HEK293 (cell line): ENCODE data around the gene LPCAT1.

Experiments used
- CTCF ChIA-PET: fragments of 350-600 bp; formaldehyde crosslinking; extraction: SDS; loops from one replicate; lab custom pipeline; 2021; ENCODE audit warnings: antibody characterized with exemption; lab: Yijun Ruan, JAX
- POLR2A ChIA-PET: fragments of 300-600 bp; formaldehyde crosslinking; extraction: SDS; loops from one replicate; lab custom pipeline; 2020; ENCODE audit warnings: antibody characterized with exemption, inconsistent platforms; lab: Yijun Ruan, JAX
- H3K27ac ChIP-seq: fragments of 200-500 bp; sonication (Bioruptor generic); 2 replicates; pipeline ENCODE4 v1.5.1; 2014; ENCODE audit warnings: low read depth, low read length, control low read depth, inconsistent platforms; ENCODE audit errors: extremely low read depth
- H3K36me3 ChIP-seq, 2 experiments: fragments of 200-500 bp in 1 of 2; sonication (Bioruptor generic) in 1 of 2; 1 replicate in 1 of 2; 2 replicates in 1 of 2; pipeline ENCODE4 v1.5.1; 2014 to 2017; ENCODE audit warnings: inconsistent platforms in 2 of 2, low read length in 2 of 2; ENCODE audit not compliant: control insufficient read depth in 2 of 2, insufficient read depth in 1 of 2
- H3K4me1 ChIP-seq: fragments of 200-500 bp; sonication (Bioruptor generic); 2 replicates; pipeline ENCODE4 v1.5.1; 2014; ENCODE audit warnings: mild to moderate bottlenecking, low read length, inconsistent platforms; ENCODE audit not compliant: control insufficient read depth, insufficient read depth
- H3K4me3 ChIP-seq: 2 replicates; pipeline ENCODE4 v1.5.1; 2011; ENCODE audit warnings: low read depth, mild to moderate bottlenecking, control low read depth, low read length, moderate library complexity
- H3K9me3 ChIP-seq: fragments of 200-500 bp; sonication (Bioruptor generic); 2 replicates; pipeline ENCODE4 v1.5.1; 2014; ENCODE audit warnings: low read depth, low read length, inconsistent platforms; ENCODE audit not compliant: control insufficient read depth, insufficient read depth
- HOXC10 ChIP-seq: sonication (generic); formaldehyde crosslinking; IDR thresholded peaks from 2 replicates; pipeline ENCODE4 v1.8.1; 2023; ENCODE audit warnings: mild to moderate bottlenecking, missing genetic modification reagents
- KLF7 ChIP-seq: fragments of 450-650 bp; formaldehyde crosslinking; IDR thresholded peaks from 2 replicates; pipeline ENCODE4 v1.5.1; 2016; ENCODE audit warnings: missing biosample characterization, missing genetic modification characterization, borderline replicate concordance
- REPIN1 ChIP-seq: fragments of 450-650 bp; formaldehyde crosslinking; IDR thresholded peaks from 2 replicates; pipeline ENCODE4 v1.5.1; 2017; ENCODE audit warnings: missing biosample characterization, missing genetic modification characterization, low read depth
- TRIM28 ChIP-seq: IDR thresholded peaks from 2 replicates; pipeline ENCODE4 v1.6.1; 2011; ENCODE audit warnings: low read length, control low read depth, borderline replicate concordance
- ZNF16 ChIP-seq: fragments of 450-650 bp; formaldehyde crosslinking; IDR thresholded peaks from 2 replicates; pipeline ENCODE4 v1.5.1; 2016; ENCODE audit warnings: low read depth, missing biosample characterization, missing genetic modification characterization
- ZNF302 ChIP-seq: fragments of 450-650 bp; formaldehyde crosslinking; IDR thresholded peaks from 2 replicates; pipeline ENCODE4 v1.5.1; 2016; ENCODE audit warnings: missing biosample characterization, missing genetic modification characterization, low read depth
- ZNF335 ChIP-seq: fragments of 450-650 bp; formaldehyde crosslinking; conservative IDR thresholded peaks from 2 replicates; pipeline ENCODE4 v1.5.1; 2016; ENCODE audit warnings: missing biosample characterization, missing genetic modification characterization
- ZNF391 ChIP-seq: fragments of 450-650 bp; formaldehyde crosslinking; IDR thresholded peaks from 2 replicates; pipeline ENCODE4 v1.5.1; 2016; ENCODE audit warnings: low read depth, missing biosample characterization, missing genetic modification characterization, borderline replicate concordance
- ZNF423 ChIP-seq: fragments of 450-650 bp; formaldehyde crosslinking; IDR thresholded peaks from 2 replicates; pipeline ENCODE4 v1.5.1; 2016; ENCODE audit warnings: missing biosample characterization, missing genetic modification characterization
- ZNF501 ChIP-seq: fragments of 450-650 bp; formaldehyde crosslinking; IDR thresholded peaks from 2 replicates; pipeline ENCODE4 v1.5.1; 2016; ENCODE audit warnings: missing biosample characterization, missing genetic modification characterization
- ZNF548 ChIP-seq: fragments of 450-650 bp; formaldehyde crosslinking; IDR thresholded peaks from 2 replicates; pipeline ENCODE4 v1.5.1; 2016; ENCODE audit warnings: missing biosample characterization, missing genetic modification characterization
- ZNF621 ChIP-seq: fragments of 450-650 bp; formaldehyde crosslinking; IDR thresholded peaks from 2 replicates; pipeline ENCODE4 v1.5.1; 2017; ENCODE audit warnings: missing biosample characterization, missing genetic modification characterization
- ZNF701 ChIP-seq: fragments of 450-650 bp; formaldehyde crosslinking; IDR thresholded peaks from 2 replicates; pipeline ENCODE4 v1.5.1; 2016; ENCODE audit warnings: missing biosample characterization, missing genetic modification characterization
- ZNF777 ChIP-seq: fragments of 450-650 bp; formaldehyde crosslinking; IDR thresholded peaks from 2 replicates; pipeline ENCODE4 v1.5.1; 2017; ENCODE audit warnings: missing biosample characterization, missing genetic modification characterization, borderline replicate concordance
- ZNF830 ChIP-seq: fragments of 450-650 bp; IDR thresholded peaks from 2 replicates; pipeline ENCODE4 v1.5.0; 2018; ENCODE audit warnings: missing biosample characterization, missing genetic modification characterization, low read depth, mild to moderate bottlenecking, moderate library complexity
- TF ChIP-seq, protein P1 (sequence below): fragments of 450-650 bp; formaldehyde crosslinking; IDR thresholded peaks from 2 replicates; pipeline ENCODE4 v1.5.1; 2016; ENCODE audit warnings: missing biosample characterization, missing genetic modification characterization
- TF ChIP-seq, protein P2 (sequence below): fragments of 450-650 bp; formaldehyde crosslinking; IDR thresholded peaks from 2 replicates; pipeline ENCODE4 v1.5.1; 2016; ENCODE audit warnings: missing biosample characterization, missing genetic modification characterization
- TF ChIP-seq, protein P3 (sequence below): fragments of 450-650 bp; formaldehyde crosslinking; IDR thresholded peaks from 2 replicates; pipeline ENCODE4 v1.5.1; 2016; ENCODE audit warnings: missing biosample characterization, missing genetic modification characterization
- TF ChIP-seq, protein P4 (sequence below): fragments of 450-650 bp; formaldehyde crosslinking; IDR thresholded peaks from 2 replicates; pipeline ENCODE4 v1.5.1; 2017; ENCODE audit warnings: missing biosample characterization, missing genetic modification characterization
- TF ChIP-seq, protein P5 (sequence below): fragments of 450-650 bp; formaldehyde crosslinking; IDR thresholded peaks from 2 replicates; pipeline ENCODE4 v1.5.1; 2016; ENCODE audit warnings: missing biosample characterization, missing genetic modification characterization

LPCAT1 gene

DNA sequence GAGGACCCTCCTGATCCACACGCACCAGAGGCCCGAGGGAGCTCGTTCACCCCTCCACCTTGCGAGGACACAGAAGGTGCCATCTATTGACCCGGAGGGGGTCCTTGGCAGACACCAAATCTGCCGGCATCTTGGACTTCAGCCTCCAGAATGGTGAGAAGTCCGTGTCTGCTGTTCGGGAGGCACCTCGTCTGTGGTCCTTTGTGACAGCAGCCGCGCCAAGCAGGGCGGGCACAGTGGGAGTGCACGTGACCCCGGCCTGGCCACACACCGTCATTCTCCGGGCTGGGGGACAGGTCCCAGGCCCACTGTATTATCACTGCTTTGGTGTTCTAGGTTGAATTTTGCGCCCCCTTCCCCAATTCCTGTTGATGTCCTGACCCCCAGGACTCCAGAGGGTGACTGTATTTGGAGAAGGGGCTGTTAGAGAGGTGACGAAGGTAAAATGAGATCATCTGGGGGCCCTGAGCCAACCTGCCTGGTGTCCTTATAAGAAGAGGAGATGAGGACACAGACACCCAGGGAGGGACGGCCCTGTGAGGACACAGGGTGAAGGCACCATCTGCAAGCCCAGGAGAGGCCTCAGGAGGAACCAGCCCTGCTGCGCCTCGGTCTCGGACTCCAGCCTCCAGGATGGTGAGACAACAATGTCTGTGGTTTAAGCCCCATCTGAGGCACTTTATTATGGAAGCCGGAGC lies 15.7 kb downstream of the LPCAT1 start:
- Histone ChIP-seq H3K36me3 (peaks cover 4 to 55% of the 10 kb centered on the region in 2 experiments; a peak in 1 of 3 replicates), H3K4me1 (no peaks in the 10 kb centered on the region), H3K4me3 (no peak overlapping the region), H3K27ac (no peak overlapping the region), H3K9me3 (no peaks in the 10 kb centered on the region)
- CTCF ChIA-PET = no interaction called here
- POLR2A ChIA-PET = no interaction called here
- TF ChIP-seq ZNF548 (peak; percentile 61; the same call in 1 of the 2 replicates), ZNF391 (tag by site-specific recombination) (no peak)

DNA sequence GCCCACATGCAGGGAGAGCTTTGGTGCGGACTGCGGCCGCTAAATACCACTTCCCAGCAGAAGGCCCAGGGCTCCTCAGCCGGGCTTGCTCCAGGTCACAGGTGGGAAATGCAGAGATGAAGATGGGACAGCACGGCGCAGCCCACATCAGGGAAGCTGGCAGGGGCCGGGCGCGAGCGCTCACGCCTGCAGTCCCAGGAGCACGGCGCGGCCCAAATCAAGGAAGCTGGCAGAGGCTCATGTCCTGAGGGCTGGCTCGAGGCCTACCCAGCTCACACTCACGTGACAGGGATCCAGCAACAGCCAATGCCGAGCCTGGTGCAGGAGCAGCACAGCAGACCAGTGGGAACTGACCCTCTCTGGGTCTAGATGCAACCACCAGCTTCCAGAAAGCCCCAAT lies 16.3 kb downstream of the LPCAT1 start:
- Histone ChIP-seq H3K9me3 (no peaks in the 10 kb centered on the region), H3K27ac (no peak overlapping the region), H3K4me1 (no peaks in the 10 kb centered on the region), H3K36me3 (peaks cover 4 to 49% of the 10 kb centered on the region in 2 experiments; a peak in 1 of 3 replicates), H3K4me3 (no peak overlapping the region)
- ChIA-PET CTCF (no interaction called here), POLR2A (no interaction called here)
- TF ChIP-seq, protein P1, sequence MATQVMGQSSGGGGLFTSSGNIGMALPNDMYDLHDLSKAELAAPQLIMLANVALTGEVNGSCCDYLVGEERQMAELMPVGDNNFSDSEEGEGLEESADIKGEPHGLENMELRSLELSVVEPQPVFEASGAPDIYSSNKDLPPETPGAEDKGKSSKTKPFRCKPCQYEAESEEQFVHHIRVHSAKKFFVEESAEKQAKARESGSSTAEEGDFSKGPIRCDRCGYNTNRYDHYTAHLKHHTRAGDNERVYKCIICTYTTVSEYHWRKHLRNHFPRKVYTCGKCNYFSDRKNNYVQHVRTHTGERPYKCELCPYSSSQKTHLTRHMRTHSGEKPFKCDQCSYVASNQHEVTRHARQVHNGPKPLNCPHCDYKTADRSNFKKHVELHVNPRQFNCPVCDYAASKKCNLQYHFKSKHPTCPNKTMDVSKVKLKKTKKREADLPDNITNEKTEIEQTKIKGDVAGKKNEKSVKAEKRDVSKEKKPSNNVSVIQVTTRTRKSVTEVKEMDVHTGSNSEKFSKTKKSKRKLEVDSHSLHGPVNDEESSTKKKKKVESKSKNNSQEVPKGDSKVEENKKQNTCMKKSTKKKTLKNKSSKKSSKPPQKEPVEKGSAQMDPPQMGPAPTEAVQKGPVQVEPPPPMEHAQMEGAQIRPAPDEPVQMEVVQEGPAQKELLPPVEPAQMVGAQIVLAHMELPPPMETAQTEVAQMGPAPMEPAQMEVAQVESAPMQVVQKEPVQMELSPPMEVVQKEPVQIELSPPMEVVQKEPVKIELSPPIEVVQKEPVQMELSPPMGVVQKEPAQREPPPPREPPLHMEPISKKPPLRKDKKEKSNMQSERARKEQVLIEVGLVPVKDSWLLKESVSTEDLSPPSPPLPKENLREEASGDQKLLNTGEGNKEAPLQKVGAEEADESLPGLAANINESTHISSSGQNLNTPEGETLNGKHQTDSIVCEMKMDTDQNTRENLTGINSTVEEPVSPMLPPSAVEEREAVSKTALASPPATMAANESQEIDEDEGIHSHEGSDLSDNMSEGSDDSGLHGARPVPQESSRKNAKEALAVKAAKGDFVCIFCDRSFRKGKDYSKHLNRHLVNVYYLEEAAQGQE (tag by site-specific recombination) = no peak
- TF ChIP-seq, protein P2, sequence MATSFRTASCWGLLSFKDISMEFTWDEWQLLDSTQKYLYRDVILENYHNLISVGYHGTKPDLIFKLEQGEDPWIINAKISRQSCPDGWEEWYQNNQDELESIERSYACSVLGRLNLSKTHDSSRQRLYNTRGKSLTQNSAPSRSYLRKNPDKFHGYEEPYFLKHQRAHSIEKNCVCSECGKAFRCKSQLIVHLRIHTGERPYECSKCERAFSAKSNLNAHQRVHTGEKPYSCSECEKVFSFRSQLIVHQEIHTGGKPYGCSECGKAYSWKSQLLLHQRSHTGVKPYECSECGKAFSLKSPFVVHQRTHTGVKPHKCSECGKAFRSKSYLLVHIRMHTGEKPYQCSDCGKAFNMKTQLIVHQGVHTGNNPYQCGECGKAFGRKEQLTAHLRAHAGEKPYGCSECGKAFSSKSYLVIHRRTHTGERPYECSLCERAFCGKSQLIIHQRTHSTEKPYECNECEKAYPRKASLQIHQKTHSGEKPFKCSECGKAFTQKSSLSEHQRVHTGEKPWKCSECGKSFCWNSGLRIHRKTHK (tag by site-specific recombination) = no peak
- TF ChIP-seq ZNF501 (tag by site-specific recombination) (no peak), ZNF701 (tag by site-specific recombination) (no peak), ZNF302 (tag by site-specific recombination) (no peak)
- TF ChIP-seq, protein P3, sequence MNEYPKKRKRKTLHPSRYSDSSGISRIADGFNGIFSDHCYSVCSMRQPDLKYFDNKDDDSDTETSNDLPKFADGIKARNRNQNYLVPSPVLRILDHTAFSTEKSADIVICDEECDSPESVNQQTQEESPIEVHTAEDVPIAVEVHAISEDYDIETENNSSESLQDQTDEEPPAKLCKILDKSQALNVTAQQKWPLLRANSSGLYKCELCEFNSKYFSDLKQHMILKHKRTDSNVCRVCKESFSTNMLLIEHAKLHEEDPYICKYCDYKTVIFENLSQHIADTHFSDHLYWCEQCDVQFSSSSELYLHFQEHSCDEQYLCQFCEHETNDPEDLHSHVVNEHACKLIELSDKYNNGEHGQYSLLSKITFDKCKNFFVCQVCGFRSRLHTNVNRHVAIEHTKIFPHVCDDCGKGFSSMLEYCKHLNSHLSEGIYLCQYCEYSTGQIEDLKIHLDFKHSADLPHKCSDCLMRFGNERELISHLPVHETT = no peak

DNA sequence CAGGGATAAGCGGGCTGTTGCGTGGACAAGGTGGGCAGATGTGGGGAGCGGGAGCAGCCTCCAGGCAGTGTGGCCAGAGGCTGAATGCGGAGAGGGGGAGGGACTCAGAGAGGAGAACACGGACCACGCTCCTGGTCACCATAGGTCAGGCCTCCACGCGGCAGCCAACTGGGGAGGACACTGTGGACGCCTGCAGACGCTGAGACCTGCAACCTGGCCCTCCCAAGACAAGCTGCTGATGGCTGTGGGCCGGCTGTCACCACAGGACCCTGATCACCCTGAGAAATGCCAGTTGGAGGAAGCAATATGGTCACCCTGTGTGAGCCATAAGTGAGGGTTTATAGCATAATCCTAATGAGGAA lies 16.8 kb downstream of the LPCAT1 start:
- H3K27ac ChIP-seq = no peak overlapping the region
- no peaks in the 10 kb centered on the region for H3K4me1 ChIP-seq
- peaks cover 4 to 44% of the 10 kb centered on the region in 2 experiments; a peak in 1 of 3 replicates for H3K36me3 ChIP-seq
- POLR2A ChIA-PET = no interaction called here
- CTCF ChIA-PET = no interaction called here
- H3K9me3 ChIP-seq = no peaks in the 10 kb centered on the region
- H3K4me3 ChIP-seq = no peak overlapping the region
- TF ChIP-seq REPIN1 (tag by site-specific recombination) (no peak), KLF7 (tag by site-specific recombination) (no peak), ZNF777 (tag by site-specific recombination) (no peak), ZNF621 (tag by site-specific recombination) (no peak), ZNF335 (tag by site-specific recombination) (no peak), ZNF830 (tag by site-specific recombination) (no peak), HOXC10 (CRISPR knock-in tag) (no peak), ZNF16 (tag by site-specific recombination) (no peak), TRIM28 (no peak), ZNF423 (no peak)
- TF ChIP-seq, protein P4, sequence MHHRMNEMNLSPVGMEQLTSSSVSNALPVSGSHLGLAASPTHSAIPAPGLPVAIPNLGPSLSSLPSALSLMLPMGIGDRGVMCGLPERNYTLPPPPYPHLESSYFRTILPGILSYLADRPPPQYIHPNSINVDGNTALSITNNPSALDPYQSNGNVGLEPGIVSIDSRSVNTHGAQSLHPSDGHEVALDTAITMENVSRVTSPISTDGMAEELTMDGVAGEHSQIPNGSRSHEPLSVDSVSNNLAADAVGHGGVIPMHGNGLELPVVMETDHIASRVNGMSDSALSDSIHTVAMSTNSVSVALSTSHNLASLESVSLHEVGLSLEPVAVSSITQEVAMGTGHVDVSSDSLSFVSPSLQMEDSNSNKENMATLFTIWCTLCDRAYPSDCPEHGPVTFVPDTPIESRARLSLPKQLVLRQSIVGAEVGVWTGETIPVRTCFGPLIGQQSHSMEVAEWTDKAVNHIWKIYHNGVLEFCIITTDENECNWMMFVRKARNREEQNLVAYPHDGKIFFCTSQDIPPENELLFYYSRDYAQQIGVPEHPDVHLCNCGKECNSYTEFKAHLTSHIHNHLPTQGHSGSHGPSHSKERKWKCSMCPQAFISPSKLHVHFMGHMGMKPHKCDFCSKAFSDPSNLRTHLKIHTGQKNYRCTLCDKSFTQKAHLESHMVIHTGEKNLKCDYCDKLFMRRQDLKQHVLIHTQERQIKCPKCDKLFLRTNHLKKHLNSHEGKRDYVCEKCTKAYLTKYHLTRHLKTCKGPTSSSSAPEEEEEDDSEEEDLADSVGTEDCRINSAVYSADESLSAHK (tag by site-specific recombination) = no peak
- TF ChIP-seq, protein P5, sequence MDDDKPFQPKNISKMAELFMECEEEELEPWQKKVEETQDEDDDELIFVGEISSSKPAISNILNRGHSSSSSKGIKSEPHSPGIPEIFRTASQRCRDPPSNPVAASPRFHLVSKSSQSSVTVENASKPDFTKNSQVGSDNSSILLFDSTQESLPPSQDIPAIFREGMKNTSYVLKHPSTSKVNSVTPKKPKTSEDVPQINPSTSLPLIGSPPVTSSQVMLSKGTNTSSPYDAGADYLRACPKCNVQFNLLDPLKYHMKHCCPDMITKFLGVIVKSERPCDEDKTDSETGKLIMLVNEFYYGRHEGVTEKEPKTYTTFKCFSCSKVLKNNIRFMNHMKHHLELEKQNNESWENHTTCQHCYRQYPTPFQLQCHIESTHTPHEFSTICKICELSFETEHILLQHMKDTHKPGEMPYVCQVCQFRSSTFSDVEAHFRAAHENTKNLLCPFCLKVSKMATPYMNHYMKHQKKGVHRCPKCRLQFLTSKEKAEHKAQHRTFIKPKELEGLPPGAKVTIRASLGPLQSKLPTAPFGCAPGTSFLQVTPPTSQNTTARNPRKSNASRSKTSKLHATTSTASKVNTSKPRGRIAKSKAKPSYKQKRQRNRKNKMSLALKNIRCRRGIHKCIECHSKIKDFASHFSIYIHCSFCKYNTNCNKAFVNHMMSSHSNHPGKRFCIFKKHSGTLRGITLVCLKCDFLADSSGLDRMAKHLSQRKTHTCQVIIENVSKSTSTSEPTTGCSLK = no peak
